Fibroblast of skin of scalp (primary cell): ENCODE data around the gene CFTR.
"Not testable (repeated sequence)": the region's sequence is repeated elsewhere in the genome, so short reads cannot be mapped to it uniquely, and the experiment has no call there.

Experiments used
- DNase-seq: peaks from one replicate; pipeline ENCODE4 v3.0.0-alpha.2; 2013

CFTR gene

DNA sequence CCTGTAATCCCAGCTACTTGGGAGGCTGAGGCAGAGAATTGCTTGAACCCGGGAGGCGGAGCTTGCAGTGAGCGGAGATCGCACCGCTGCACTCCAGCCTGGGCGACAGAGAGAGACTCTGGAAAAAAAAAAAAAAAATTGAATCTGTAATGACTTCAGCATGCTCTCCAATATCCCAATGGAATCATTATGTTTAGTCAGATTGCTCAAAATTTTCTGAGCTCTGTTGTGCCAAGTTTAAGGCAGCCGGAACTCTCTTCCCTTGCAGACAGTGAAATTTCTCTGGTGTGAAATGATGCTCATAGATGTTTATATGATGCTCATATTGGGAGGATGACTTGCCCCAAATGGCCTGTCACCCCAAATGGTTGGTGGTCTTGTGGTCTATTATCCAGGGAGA is 212.5 kb downstream of the CFTR start:
- DNase-seq, result no peak

DNA sequence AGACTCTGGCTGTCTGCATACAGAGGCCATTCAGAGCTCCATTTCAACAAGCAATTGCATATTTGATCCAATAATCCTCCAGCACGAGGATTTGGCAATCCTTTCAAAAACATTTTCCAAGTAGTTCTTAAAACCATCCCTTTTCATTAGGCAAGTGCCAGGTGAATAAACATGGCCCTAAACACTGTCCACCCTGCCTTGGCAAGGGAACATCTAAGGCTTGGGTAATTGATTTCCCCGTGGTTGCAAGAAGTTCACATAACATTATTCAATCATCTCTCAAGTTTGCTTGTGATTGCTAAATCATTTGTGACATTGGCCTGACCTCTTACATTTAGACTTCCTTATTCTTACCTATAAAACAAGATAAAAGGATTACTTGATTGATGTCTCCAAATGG is 218.2 kb downstream of the CFTR start:
- DNase-seq, result no peak

DNA sequence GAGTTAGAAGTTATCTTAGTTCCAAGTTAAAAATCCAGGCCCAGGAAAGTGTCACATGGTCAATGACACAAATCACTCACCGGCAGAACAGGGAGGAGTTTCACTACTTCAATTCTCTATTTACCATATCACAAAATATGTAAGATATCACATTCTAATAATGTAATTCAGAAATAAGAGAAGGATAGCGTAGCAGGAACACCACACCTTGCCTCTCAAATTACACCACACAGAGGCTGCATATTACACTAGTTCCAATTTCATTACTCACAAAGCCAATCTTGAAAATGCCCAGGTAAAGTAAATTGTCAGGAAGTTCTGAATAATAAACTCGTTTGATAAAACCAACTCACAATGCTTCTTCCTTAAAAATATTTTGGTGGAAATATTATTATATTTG is 224.2 kb downstream of the CFTR start:
- DNase-seq, result no peak

DNA sequence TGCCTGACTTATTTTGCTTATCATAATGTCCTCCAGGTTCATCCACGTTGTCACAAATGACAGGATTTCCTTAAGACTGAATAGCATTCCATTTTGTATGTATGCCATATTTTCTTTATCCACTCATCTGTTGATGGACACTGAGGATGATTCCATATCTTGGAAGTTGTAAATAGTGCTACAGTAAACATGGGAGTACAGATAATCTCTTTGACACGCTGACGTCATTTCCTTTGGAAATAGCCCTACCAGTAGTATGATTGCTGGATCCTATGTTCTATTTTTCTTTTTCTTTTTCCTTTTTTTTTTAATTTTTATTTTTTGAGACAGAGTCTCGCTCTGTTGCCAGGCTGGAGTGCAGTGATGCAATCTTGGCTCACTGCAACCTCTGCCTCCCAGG is 225.8 kb downstream of the CFTR start:
- no peak for DNase-seq

DNA sequence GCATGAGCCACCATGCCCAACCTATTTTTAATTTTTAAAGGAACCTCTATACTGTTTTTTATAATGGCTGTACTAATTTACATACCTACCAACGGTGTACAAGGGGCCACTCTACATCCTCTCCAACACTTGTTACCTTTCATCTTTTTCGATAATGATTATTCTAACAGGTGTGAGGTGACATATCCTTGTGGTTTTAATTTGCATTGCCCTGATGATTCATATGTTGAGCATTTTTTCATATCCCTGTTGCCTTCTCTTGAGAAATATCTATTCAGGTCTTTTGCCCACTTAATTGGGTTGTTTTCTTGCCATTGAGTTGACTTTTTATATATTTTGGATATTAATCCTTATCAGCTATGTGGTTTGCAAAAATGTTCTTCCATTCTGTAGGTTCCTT is 226.4 kb downstream of the CFTR start:
- DNase-seq, result no peak

DNA sequence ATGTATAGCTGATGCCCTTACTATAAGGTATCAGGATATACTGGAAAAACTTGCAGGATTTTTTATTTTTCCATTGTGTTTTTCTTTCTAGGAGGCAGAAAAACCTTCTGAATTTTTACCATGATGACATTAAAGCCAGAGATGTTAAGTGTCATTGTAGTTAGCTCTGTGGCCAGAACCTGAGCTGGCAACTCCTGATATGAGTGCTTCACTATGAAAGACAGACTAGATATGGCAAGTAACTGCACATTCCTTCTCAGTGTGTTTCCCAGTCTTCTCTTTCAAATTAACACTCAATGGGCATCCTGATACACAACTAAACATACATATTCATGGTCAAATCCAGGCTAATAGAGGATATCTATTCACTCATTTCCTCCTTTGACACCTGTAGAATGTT is 227.3 kb downstream of the CFTR start:
- DNase-seq, result no peak

DNA sequence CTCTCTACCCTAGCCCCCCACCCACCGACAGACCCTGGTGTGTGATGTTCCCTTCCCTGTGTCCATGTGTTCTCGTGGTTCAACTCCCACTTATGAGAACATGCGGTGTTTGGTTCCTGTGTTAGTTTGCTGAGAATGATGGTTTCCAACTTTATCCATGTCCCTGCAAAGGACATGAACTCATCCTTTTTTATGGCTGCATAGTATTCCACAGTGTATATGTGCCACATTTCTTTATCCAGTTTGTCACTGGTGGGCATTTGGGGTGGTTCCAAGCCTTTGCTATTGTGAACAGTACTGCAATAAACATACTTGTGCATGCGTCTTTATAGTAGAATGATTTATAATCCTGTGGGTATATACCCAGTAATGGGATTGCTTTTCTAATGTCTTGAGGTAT is 228.3 kb downstream of the CFTR start:
- not testable (repeated sequence) for DNase-seq

DNA sequence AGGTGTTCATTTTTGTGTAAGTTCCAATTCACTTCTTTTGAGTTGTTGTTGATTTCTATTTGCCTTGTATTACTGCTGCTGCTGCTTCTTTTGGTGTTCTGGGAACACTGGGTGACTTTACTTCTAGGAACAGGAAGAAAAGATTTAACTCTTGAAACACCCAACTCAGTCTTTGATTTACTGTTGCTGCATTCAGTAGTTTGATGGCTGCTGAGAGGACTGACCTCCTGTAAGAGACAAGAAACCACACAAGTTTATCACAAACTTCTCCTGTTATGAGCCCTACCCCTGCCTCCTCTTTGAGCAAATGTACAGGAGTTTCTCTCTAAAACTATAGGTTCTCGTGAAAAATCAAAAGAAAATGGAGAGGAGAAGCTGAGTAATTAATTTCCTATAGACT is 231.7 kb downstream of the CFTR start:
- no peak for DNase-seq

DNA sequence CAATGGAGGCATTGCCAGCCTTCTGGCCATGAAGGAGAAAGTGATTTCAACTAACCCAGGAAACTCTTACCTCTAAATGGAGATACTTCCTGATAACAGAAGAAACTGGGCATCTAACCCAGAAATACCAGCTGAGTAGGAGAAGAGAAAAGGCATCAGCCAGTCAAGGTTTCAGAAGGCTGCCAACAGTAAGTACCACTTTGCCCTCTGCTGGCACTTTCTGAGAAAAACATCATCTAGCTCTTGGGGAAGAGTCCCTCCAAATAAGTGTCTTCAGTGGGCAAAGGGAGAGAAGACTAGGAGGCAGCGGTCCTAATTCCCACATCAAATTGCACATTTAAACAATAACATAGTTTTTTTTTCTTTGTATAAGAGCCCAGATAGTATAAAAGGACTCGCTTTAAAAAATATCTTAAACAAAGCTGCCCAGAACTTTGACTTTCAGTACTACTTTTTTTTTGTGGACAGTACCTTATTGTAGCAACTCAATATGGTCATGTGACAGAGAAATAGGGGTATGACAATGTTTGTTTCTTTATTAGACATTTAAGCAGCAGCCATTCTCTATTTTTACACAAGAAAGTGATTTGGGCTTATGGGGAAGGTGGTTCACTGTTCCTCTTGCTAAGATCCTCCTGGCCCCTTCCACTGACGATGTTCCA is 236.1 kb downstream of the CFTR start:
- DNase-seq, result peak; percentile 47

DNA sequence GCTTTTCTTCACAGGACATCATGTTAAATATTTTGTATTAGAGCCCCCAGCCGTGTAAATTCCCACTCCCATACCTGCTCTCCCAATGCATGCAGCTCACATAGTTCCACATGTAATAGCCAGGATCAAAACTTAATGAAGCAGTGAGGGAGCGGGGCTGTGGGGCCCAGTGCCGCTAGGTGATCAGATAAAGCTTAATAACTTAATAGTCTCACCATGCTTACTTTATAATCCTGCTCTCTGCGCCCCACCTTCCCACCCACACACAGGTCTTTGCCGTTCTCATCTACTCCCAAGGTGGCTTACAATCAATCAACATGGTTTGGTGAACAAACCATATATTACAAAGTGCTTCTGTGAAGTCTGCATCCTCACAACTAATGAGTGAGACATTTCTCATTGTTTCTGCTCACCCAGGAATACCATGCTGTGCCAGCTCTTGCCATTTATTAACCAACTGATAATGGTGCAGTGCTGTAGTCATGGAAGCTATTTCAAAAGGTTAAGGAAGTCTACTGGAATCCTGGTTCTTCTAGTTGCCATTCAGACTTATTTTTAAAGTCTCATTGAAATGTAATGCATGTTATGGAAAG is 237.0 kb downstream of the CFTR start:
- no peak for DNase-seq

DNA sequence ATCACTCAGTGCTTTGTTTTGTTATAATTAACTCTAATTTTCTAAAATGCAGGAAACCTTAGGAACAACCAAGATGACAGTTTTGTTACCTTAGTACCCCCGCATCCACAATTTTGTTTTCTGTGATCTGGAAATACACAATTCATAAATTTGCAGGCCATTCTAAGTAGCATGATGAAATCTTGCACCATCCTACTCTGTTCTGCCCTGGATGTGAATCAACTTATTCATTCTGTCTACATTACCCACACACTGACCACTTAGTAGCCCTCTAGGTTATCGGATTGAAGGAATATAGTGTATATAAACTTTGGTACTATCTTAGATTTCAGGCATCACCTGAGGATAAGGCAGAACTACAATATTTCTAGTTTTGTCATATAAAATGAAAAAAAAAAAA is 237.5 kb downstream of the CFTR start:
- DNase-seq, result no peak
